Ovary (tissue), 9 donors: Measurements from ENCODE around the gene KATNAL1. TPM values are rescaled to one million over a fixed set of nuclear protein-coding genes. Genes with fewer than 3 reads are reported as not detected.

ENCODE experiments used
- DNase-seq, 5 donors: peaks; one replicate each; pipeline ENCODE4 v3.0.0-alpha.2; 2019 to 2020
- H3K27ac ChIP-seq, 2 donors: fragments of 200-600 bp; one replicate each; pipeline versions ENCODE4 v1.5.1 to v1.8.0; 2019 to 2022
- H3K27me3 ChIP-seq: fragments of 200-600 bp; one replicate; pipeline ENCODE4 v1.8.0; 2022
- H3K36me3 ChIP-seq: fragments of 200-600 bp; sonication (generic); one replicate; pipeline ENCODE4 v1.5.1; 2019
- H3K4me1 ChIP-seq: one replicate; pipeline ENCODE4 v1.8.1; 2013; ENCODE audit warnings: mild to moderate bottlenecking, moderate library complexity; ENCODE audit not compliant: insufficient read depth
- H3K4me3 ChIP-seq: fragments of 200-600 bp; sonication (generic); one replicate; pipeline ENCODE4 v1.5.1; 2017
- H3K9me3 ChIP-seq, 2 donors: fragments of 200-600 bp in 1 of 2; sonication (generic) in 1 of 2; one replicate each; pipeline versions ENCODE4 v1.5.1 to v1.8.1; 2013 to 2019; ENCODE audit warnings: mild to moderate bottlenecking in 1 of 2, moderate library complexity in 1 of 2
- EP300 ChIP-seq: sonication (generic); formaldehyde crosslinking; IDR thresholded peaks from one replicate; pipeline ENCODE4 v1.6.1; 2017; ENCODE audit warnings: antibody characterized with exemption
- POLR2A ChIP-seq: fragments of 450-650 bp; IDR thresholded peaks from one replicate; pipeline ENCODE4 v1.6.1; 2017; ENCODE audit warnings: antibody characterized with exemption, mild to moderate bottlenecking, moderate library complexity
- WGBS, 3 donors: extraction: QIAGEN DNeasy Blood & Tissue Kit in 1 of 3; methylation state at CpG; one replicate each; pipeline versions ENCODE4 v1.1.5 to v1.1.7; 2013 to 2017; 5-methylcytosine and 5-hydroxymethylcytosine counted together
- intact Hi-C, 4 donors: fragments of 100-400 bp; cut with DNase I; formaldehyde crosslinking; loops; one replicate each; pipeline versions ENCODE4 v1.11.0 to v1.15.1; 2022 to 2023
- polyA plus RNA-seq, 2 donors: library from polyadenylated mRNA; stranded (reverse); fragments of 200-250 nt in 1 of 2; fragments of 350-450 nt in 1 of 2; fragmentation: Illumina TruSeq in 1 of 2; extraction: RNeasy Lipid Tissue Mini Kit (QIAGEN cat#74804) in 1 of 2; gene quantifications; one replicate each; pipeline ENCODE4 v1.2.3, GENCODE V29; 2013 to 2014
- total RNA-seq, 7 donors: library from RNA; depleted of rRNA in 2 of 7; stranded (reverse); fragments of >200 nt in 2 of 7; fragmentation: NEBNext Ultra II Directional in 3 of 7; extraction: Animal tissue kit (Norgen Biotek cat#: 25700) in 3 of 7; gene quantifications; one replicate each; pipeline versions ENCODE4 v1.1.0 to v1.2.4, GENCODE V29; 2016 to 2023
- TF ChIP-seq, protein P1 (sequence below), 3 donors: fragments of 450-650 bp in 2 of 3; fragments of 200-600 bp in 1 of 3; IDR thresholded peaks; one replicate each; pipeline versions ENCODE4 v1.5.1 to v1.8.0; 2016 to 2022; ENCODE audit warnings: antibody characterized with exemption in 3 of 3, mild to moderate bottlenecking in 1 of 3
- donor health status: DM: no; HTN: no; CAD: no; lungs with moderate emphysema.
- donor health status: DM: no; HTN: no; CAD: no.
- donor health status: Bipolar disorder and iron deficiency.
- donor health status: DM: yes; HTN: yes; CAD: no.
- donor health status: DM: no; HTN: no; CAD: no.
- donor health status: DM: yes; HTN: yes; CAD: no.

The KATNAL1 gene
- total and polyA plus RNA-seq, 9 donors, result 2.9 to 23.2 (median 15.7) TPM

DNA sequence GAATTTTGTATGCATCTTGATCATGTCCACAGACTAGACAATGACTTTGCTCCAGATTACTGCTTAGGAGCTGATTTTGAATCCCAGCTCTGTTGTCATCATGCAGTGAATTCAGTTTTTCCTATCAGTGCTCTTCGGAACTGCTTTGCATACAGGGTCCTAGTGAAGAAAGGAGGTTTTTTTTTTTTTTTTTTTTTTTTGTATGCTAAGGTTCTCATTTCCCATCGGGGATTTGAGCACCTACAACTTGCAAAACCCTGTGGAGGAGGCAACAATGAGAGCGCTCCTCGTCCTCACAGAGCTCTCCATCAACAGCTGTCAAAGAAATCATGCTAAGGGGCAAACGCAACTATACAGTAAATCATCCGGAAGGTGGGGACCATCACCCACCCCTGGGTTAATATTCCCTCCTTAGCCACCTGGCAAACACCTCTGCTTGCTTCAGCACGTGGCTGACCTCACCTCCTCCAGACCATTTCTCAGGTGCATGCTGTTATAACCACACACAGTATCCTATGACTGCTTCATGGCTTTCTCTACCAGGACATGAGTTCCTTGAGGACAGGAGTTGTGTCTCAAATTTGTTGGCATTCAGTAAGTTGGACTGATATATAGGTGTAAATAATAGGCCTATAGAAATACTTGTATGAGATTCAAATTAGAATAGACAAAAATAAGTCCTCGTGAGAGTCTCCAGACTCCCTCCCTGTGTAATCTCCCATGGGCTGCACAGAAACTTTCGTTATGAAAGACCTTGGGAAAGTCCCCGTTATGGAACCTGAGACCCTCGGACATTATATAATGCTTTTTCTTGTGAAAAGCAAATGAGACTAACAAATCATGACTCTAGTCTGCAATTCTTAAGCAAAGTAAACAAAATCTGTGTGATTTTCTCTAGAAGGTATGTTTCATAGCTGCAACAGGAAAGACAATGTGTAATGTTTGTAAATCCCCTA, 113.8 kb downstream of the KATNAL1 start:
- Histone ChIP-seq H3K36me3 (no peaks in the 10 kb centered on the region), H3K4me3 (no peak overlapping the region), H3K4me1 (no peaks in the 10 kb centered on the region), H3K27me3 (no peaks in the 10 kb centered on the region), H3K9me3 (no peaks in the 10 kb centered on the region), H3K27ac (no peak overlapping the region)
- TF ChIP-seq POLR2A, result no peak
- TF ChIP-seq EP300, result no peak
- TF ChIP-seq, protein P1, sequence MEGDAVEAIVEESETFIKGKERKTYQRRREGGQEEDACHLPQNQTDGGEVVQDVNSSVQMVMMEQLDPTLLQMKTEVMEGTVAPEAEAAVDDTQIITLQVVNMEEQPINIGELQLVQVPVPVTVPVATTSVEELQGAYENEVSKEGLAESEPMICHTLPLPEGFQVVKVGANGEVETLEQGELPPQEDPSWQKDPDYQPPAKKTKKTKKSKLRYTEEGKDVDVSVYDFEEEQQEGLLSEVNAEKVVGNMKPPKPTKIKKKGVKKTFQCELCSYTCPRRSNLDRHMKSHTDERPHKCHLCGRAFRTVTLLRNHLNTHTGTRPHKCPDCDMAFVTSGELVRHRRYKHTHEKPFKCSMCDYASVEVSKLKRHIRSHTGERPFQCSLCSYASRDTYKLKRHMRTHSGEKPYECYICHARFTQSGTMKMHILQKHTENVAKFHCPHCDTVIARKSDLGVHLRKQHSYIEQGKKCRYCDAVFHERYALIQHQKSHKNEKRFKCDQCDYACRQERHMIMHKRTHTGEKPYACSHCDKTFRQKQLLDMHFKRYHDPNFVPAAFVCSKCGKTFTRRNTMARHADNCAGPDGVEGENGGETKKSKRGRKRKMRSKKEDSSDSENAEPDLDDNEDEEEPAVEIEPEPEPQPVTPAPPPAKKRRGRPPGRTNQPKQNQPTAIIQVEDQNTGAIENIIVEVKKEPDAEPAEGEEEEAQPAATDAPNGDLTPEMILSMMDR (IDR thresholded peaks at IDR 0.05), result no peak
- intact Hi-C loops, result no loop called here
- no peak for DNase-seq
- WGBS, 3 donors, result 83 to 86% (median 86%) methylated on average over 11 of the region's 11 CpGs

GRCh38 chr13:30192320-30193093, 114.8 kb downstream of the KATNAL1 start:
- Histone ChIP-seq H3K27me3 (no peaks in the 10 kb centered on the region), H3K4me3 (no peak overlapping the region), H3K4me1 (no peaks in the 10 kb centered on the region), H3K36me3 (no peaks in the 10 kb centered on the region), H3K9me3 (no peaks in the 10 kb centered on the region), H3K27ac (no peak overlapping the region)
- DNase-seq, result no peak
- intact Hi-C loops, result no loop called here
- no peak for TF ChIP-seq EP300
- no peak for TF ChIP-seq POLR2A
- TF ChIP-seq, protein P1 (IDR thresholded peaks at IDR 0.05), result no peak
- 67 to 76% (median 72%) methylated on average over 10 of the region's 10 CpGs for WGBS, 3 donors

- Histone ChIP-seq H3K4me1 (no peaks in the 10 kb centered on the region), H3K4me3 (no peak overlapping the region), H3K27me3 (no peaks in the 10 kb centered on the region), H3K36me3 (no peaks in the 10 kb centered on the region), H3K9me3 (no peaks in the 10 kb centered on the region), H3K27ac (no peak overlapping the region)
- TF ChIP-seq, protein P1 (IDR thresholded peaks at IDR 0.05), result no peak
- TF ChIP-seq EP300 (no peak), POLR2A (no peak)
- WGBS, 3 donors, result 51 to 65% (median 59%) methylated on average over 5 of the region's 5 CpGs
- intact Hi-C loops, result no loop called here
- no peak for DNase-seq
Measured at GRCh38 chr13:30191491-30192100, 115.8 kb downstream of the KATNAL1 start.

GRCh38 chr13:30186634-30187415, 120.5 kb downstream of the KATNAL1 start:
- Histone ChIP-seq H3K4me1 (no peaks in the 10 kb centered on the region), H3K9me3 (no peaks in the 10 kb centered on the region), H3K27me3 (no peaks in the 10 kb centered on the region), H3K27ac (no peak overlapping the region), H3K36me3 (no peaks in the 10 kb centered on the region), H3K4me3 (no peak overlapping the region)
- no peak for DNase-seq
- WGBS, 3 donors, result 56 to 76% (median 57%) methylated on average over 10 of the region's 10 CpGs
- intact Hi-C loops, result no loop called here
- TF ChIP-seq, protein P1 (IDR thresholded peaks at IDR 0.05), result no peak
- no peak for TF ChIP-seq EP300
- TF ChIP-seq POLR2A, result no peak
